ENCODE results near the gene CNIH2. TPM values are rescaled to one million over a fixed set of nuclear protein-coding genes. Genes with fewer than 3 reads are reported as not detected.

CNIH2 gene
- total RNA-seq, 1 experiment from 2014 or later = 1.3 TPM

- TF ChIP-seq REST (IDR thresholded peaks at IDR 0.05; ENCODE audit: low read depth) = no peak
These were observed 10.4 kb upstream of the CNIH2 start (continued) for GRCh38 chr11:66267379-66268243.

GRCh38 chr11:66268244-66268951, 9.6 kb upstream of the CNIH2 start, which contains the start of gene RAB1B:
Gene RAB1B (plus strand): TSS chr11:66268639. CDS start chr11:66268680, 41 bp downstream.
- ChIA-PET RAD21 (ENCODE audit: low non-redundant PET in 1 of 2, low total read pairs in 2 of 2, uncharacterized antibody in 2 of 2, unreplicated experiment in 2 of 2) (no interaction called here), POLR2A (interaction anchor here (0.7 to 2.3 kb wide), 7 partner anchors 13 to 1782 kb away, joined by 3 to 18 read pairs (median 6); partner anchors contain the start of genes MRPL11 and YIF1A)
- H4K20me1 ChIP-seq (ENCODE audit: insufficient read depth) = no peaks in the 10 kb centered on the region
- TF ChIP-seq EZH2phosphoT487 (IDR thresholded peaks at IDR 0.05; ENCODE audit: borderline replicate concordance) (no peak), FOSL1 (IDR thresholded peaks at IDR 0.05; ENCODE audit: low read depth) (no peak), SIN3A (IDR thresholded peaks at IDR 0.05; ENCODE audit: low read depth) (no peak), MAX (IDR thresholded peaks at IDR 0.05) (no peak), CBX3 (IDR thresholded peaks at IDR 0.05; ENCODE audit: low read depth) (no peak), POLR2AphosphoS5 (IDR thresholded peaks at IDR 0.05; ENCODE audit: low read depth, low read length) (peak; percentile 70), EZH2 (IDR thresholded peaks at IDR 0.05) (no peak), YY1 (IDR thresholded peaks at IDR 0.05; ENCODE audit: extremely low read depth, insufficient replicate concordance, low read depth, low read length) (peak; percentile 91), CEBPB (IDR thresholded peaks at IDR 0.05; ENCODE audit: low read depth) (no peak)
- TF ChIP-seq, protein P1, sequence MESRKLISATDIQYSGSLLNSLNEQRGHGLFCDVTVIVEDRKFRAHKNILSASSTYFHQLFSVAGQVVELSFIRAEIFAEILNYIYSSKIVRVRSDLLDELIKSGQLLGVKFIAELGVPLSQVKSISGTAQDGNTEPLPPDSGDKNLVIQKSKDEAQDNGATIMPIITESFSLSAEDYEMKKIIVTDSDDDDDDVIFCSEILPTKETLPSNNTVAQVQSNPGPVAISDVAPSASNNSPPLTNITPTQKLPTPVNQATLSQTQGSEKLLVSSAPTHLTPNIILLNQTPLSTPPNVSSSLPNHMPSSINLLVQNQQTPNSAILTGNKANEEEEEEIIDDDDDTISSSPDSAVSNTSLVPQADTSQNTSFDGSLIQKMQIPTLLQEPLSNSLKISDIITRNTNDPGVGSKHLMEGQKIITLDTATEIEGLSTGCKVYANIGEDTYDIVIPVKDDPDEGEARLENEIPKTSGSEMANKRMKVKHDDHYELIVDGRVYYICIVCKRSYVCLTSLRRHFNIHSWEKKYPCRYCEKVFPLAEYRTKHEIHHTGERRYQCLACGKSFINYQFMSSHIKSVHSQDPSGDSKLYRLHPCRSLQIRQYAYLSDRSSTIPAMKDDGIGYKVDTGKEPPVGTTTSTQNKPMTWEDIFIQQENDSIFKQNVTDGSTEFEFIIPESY (IDR thresholded peaks at IDR 0.05; ENCODE audit: extremely low read depth, insufficient replicate concordance, low read length) = no peak
- TF ChIP-seq, protein P2, sequence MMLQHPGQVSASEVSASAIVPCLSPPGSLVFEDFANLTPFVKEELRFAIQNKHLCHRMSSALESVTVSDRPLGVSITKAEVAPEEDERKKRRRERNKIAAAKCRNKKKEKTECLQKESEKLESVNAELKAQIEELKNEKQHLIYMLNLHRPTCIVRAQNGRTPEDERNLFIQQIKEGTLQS (IDR thresholded peaks at IDR 0.05) = no peak
- TF ChIP-seq, protein P3, sequence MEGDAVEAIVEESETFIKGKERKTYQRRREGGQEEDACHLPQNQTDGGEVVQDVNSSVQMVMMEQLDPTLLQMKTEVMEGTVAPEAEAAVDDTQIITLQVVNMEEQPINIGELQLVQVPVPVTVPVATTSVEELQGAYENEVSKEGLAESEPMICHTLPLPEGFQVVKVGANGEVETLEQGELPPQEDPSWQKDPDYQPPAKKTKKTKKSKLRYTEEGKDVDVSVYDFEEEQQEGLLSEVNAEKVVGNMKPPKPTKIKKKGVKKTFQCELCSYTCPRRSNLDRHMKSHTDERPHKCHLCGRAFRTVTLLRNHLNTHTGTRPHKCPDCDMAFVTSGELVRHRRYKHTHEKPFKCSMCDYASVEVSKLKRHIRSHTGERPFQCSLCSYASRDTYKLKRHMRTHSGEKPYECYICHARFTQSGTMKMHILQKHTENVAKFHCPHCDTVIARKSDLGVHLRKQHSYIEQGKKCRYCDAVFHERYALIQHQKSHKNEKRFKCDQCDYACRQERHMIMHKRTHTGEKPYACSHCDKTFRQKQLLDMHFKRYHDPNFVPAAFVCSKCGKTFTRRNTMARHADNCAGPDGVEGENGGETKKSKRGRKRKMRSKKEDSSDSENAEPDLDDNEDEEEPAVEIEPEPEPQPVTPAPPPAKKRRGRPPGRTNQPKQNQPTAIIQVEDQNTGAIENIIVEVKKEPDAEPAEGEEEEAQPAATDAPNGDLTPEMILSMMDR (IDR thresholded peaks at IDR 0.05 in 2 of 3, conservative IDR thresholded peaks at IDR 0.05 in 1 of 3; ENCODE audit: borderline replicate concordance in 1 of 3, insufficient read depth in 1 of 3, low read depth in 2 of 3, low read length in 2 of 3) = no peak

More at GRCh38 chr11:66268244-66268951, 9.6 kb upstream of the CNIH2 start, which contains the start of gene RAB1B:
- Histone ChIP-seq H3K27ac (ENCODE audit: low read depth, low read length) (peak within 1 kb of the TSS; percentile 69), H3K36me3 (ENCODE audit: control insufficient read depth in 1 of 2, insufficient read depth in 2 of 2, low read length in 2 of 2) (peaks cover 16 to 19% of the 10 kb centered on the region in 2 experiments; a peak in 3 of 4 replicates), H3K4me3 (replicated peaks in 1 of 2; ENCODE audit: low read depth in 1 of 2, low read length in 2 of 2) (peak within 1 kb of the TSS; percentile 93 to 99), H3K9me2 (ENCODE audit: insufficient read depth) (no peaks in the 10 kb centered on the region), H3K4me2 (ENCODE audit: low read length) (peak within 1 kb of the TSS; percentile 70), H3K4me1 (ENCODE audit: control insufficient read depth in 1 of 2, insufficient read depth in 2 of 2, low read length in 2 of 2) (peaks cover 6 to 26% of the 10 kb centered on the region in 2 experiments), H2AFZ (ENCODE audit: low read depth, low read length, poor library complexity, severe bottlenecking) (no peak within 1 kb of the TSS), H3K27me3 (ENCODE audit: insufficient read depth, low read length) (no peaks in the 10 kb centered on the region), H3K9me3 (ENCODE audit: control insufficient read depth in 1 of 2, insufficient read depth in 1 of 2, low read depth in 1 of 2, low read length in 2 of 2) (no peaks in the 10 kb centered on the region), H3K9ac (ENCODE audit: low read length) (peak within 1 kb of the TSS; percentile 85), H3K79me2 (ENCODE audit: insufficient read depth, low read length) (peaks cover 31% of the 10 kb centered on the region)
- ATAC-seq (peak; percentile 85), DNase-seq (ENCODE audit: low read depth, low spot score) (peak; percentile 99)
- intact Hi-C loops (cut with micrococcal nuclease) = no loop called here
- CTCF ChIA-PET = interaction anchor here (1.0 to 2.6 kb wide), 5 partner anchors 14 to 117 kb away, joined by 3 to 9 read pairs (median 8); partner anchors contain the start of gene YIF1A
- BruUV-seq (replicated peaks) = no TSS peak

Data from HCT116 (cell line).